GM18873 (cell line): ENCODE data around the gene CMTM5.
"Not testable (repeated sequence)": the region's sequence is repeated elsewhere in the genome, so short reads cannot be mapped to it uniquely, and the experiment has no call there.

ENCODE experiments used
- ATAC-seq: cut with Tn5 transposase; IDR thresholded peaks from one replicate; pipeline ENCODE4 v1.9.1; 2021; ENCODE audit warnings: mild to moderate bottlenecking, moderate library complexity, moderate number of reproducible peaks; ENCODE audit not compliant: unreplicated experiment, low FRiP score

The CMTM5 gene

DNA sequence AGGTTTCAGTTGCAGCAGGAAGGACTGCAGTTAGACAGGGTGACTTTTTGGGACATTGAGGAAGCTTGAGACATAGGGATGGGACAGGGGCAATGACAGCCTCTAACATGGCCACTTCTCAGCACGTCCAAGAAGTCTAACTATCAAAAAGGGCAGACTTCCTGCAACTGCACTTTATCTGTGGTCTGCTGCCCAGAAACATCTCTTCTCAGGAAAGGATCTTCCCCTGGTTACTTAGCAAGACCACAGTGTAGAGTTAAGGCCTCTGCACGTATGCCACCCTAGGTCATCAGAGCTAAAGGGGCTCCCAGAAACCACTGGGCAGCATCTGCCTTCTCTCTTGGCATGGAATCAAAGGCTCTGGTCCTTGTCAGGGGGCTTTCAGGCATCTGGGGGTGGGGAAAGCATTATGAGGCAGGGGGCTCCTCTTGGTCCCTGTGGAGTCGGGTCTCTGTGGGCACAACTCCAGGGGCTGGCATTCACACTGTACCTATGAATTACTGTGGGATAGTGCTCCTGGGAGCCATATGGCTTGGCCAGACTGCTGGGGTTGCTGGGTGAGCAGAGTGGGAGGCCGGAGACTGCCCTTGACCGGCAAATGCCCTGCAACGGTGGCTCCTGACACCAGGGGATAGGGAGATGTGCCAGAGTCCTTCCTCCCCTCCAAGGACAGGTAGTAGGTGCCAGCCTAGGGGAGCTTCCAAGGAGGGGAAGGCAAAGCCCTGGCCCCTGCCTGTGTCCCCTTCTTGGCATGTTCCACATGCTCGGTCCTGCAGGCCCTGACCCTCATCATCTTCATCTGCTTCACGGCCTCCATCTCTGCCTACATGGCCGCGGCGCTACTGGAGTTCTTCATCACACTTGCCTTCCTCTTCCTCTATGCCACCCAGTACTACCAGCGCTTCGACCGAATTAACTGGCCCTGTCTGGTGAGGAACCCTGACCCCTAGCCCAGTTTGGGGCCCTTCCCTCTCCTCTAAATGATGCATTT is 1.0 kb downstream of the CMTM5 start:
- no peak for ATAC-seq

GRCh38 chr14:23378612-23379220 is 1.9 kb downstream of the CMTM5 start:
- no peak for ATAC-seq

GRCh38 chr14:23379366-23380196 is 2.7 kb downstream of the CMTM5 start:
- ATAC-seq, result no peak

DNA sequence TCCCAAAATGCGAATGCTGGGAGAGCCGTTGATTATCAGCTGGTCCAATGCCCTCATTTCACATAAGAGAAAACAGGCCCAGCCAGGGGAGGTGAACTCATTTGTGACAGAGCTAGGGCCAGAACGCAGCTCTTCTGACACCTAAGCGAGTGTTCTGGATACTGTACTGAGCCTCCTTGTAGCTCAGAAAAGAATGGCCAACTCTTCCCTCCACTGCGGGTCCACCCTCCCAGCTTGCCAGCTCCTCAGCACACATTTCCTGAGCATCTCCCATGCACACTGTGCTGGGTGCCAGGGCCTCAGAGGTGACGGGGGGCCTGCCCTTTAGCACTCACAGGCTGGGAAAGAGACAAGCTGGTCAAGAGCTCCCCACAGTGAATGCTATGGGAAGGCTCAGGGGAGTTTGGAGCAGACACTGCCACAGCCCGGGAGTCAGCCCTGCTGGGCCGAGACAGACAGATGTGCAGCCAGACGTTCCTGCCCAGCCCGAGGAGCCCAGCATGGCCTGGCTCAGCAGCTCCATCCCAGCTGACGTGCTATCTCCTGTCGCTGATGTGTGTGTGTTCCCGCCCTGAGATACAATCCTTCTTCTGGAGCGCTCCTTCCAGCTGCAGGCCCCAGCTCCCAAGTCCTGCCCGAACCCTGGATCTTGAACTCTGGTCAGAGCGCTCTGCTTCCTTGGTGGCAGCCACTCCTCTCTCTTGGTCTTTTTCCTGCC is 3.5 kb downstream of the CMTM5 start:
- ATAC-seq, result no peak

DNA sequence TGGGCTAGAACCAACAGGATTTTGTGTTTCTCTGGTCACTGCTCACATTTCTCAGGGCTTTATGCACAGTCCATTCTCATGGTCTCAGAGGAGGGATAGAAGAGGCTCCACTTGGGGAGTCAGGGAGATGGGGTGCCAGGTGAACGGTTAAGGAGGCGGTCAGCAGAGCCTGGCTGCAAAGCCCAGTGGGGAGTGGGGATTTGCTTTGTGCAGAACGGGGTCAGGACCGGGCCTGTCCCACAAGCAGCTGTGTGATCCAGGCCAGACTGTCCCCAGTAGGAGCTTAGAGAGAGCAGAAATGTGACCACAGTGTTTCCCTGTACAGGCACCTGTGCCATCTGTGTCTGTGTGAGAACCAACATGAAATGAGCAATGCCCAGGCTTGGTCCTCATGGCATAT is 4.1 kb downstream of the CMTM5 start:
- ATAC-seq, result no peak

- ATAC-seq, result no peak
These were observed 5.0 kb downstream of the CMTM5 start for GRCh38 chr14:23381871-23382270.

DNA sequence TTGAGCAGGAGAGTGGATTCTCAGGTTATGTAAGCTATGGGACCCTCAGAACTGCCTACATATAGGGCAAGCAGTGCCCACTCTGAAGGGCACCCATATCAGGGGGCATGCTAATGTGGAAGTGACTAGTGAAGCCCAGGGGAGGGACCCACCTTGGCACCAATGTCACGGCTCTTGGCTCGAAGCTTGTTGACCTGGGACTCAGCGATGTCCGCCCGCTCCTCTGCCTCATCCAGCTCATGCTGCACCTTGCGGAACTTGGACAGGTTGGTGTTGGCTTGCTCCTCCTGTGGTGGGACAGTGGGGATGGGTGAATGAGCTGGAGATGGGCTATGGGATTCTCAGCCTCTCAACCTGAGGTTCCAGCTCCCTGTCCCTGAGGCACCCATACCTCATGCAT is 5.4 kb downstream of the CMTM5 start:
- no peak for ATAC-seq

- ATAC-seq, result no peak
These were observed 6.0 kb downstream of the CMTM5 start for GRCh38 chr14:23382731-23383440.

GRCh38 chr14:23384364-23385080 is 7.7 kb downstream of the CMTM5 start:
- ATAC-seq, result no peak

DNA sequence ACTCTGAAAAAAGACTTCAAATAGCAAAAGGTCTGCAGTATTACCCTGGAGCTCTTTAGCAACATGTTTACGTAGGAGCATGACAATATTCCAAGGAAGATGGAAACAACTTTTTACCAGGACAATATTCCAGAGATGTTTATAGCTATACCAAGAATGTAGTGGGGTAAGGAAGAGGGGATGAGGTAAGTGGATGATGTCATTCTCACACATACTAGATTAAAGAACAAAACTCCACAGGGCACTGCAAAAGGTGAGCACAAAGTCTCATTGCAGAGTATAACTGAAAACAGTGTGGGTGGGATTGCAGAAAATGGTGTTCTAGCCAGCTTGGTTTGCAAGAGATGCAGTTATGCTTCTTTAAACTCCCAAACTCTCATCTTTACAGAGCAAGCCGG is 8.4 kb downstream of the CMTM5 start:
- ATAC-seq, result no peak

DNA sequence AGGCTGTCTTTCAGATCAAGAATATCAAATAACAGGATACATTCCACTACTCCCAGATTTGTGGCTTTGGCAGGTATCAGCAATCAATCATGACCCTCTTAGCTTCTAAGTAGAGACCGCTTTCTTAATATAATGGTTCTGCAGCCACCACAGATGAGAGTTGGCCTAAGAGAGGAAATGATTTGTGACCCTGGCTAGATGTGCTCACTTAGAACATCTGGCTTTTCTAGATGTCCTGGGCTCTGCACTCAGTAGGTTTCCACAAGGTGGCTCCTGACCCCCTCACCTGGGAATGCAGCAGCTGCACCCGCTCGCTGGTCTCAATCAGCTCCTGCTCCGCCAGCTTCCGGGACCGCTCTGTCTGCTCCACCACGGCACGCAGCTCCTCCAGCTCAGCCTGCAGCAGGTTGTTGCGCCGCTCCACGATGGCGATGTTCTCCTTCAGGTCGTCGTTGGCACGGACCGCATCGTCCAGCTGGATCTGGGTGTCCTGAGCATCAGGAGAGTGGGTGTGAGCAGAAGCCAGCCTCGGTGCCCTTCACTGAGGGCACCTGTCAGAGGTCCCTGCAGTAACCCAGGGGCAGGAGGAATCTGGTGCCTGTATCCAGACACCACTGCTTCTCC is 8.9 kb downstream of the CMTM5 start:
- no peak for ATAC-seq

- ATAC-seq, result not testable (repeated sequence)
These were observed 9.4 kb downstream of the CMTM5 start for GRCh38 chr14:23386266-23386657.

- no peak for ATAC-seq
These were observed 10.2 kb downstream of the CMTM5 start for GRCh38 chr14:23386999-23387398.

DNA sequence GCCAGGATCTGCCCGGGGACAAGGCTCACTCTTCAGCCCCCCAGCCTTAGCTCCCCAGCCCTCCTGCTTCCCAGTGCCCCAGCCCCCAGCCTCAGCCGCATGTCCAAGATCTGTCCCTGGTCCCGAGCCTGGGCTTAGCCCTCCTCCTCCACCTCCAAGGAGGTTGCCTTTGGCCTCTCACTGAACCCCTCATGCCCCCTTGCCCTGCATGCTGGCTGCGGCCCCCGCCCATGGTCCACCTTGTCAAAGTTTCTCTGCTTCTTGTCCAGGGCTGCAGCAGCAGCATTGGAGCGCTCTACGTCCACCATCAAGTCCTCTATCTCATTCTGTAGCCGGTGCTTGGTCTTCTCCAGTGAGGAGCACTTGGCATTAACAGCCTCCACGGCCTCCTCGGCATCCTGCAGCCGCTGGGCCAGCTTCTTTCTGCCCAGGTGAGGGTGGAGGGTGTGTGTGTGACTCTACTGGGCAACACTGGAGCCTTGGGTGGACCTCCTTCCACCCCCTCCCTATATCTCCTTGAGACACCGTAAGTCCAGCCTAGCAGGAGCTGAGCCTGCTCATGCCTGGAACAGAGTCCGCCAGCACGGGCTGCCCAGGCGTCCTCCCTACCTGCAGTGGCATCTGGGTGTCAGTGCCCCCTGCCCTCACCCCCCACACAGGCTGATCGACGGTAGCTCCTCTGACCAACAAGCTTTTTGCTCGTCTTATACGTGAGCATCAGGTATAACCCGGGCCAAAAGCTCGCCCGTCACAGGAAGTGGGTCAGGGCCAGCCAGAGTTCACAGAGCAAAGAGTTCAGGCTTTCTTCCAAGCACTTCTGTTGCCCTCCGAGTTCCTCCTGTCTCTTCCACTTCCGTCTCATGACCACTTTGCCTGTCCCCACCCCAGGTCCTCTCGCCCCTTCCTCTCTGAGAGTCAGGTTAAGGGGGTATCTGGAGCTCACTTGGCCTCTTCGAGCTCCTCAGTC is 11.4 kb downstream of the CMTM5 start:
- no peak for ATAC-seq

DNA sequence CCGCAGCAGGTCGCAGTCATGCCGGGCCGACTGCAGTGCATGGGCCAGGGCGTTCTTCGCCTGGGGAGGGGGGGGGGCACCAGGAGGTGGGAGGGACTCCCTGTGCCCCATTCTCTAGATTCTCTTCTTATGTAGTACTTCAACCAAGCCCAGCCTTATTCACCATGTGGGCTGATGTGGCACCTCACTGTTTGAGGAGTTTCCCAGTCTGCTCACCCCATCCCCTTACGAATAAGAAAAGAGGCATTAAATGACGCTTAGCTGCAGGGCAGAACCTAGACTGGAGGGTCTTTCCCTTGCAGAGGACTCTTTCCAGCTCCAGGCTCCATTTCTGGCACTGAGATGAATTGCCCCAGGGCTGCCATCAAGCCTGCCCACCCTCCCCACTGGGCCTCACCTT is 12.2 kb downstream of the CMTM5 start:
- no peak for ATAC-seq

- no peak for ATAC-seq
These were observed 12.6 kb downstream of the CMTM5 start for GRCh38 chr14:23389396-23389795.

- not testable (repeated sequence) for ATAC-seq
These were observed 13.0 kb downstream of the CMTM5 start for GRCh38 chr14:23389871-23390270.
